Esophagus (tissue), 2 donors: ENCODE data around the gene TGIF1. TPM values are rescaled to one million over a fixed set of nuclear protein-coding genes. Genes with fewer than 3 reads are reported as not detected.

Source experiments
- H3K27ac ChIP-seq, 2 donors: one replicate each; pipeline ENCODE4 v1.5.1; 2013; ENCODE audit warnings: low read depth in 2 of 2, mild to moderate bottlenecking in 2 of 2, inconsistent platforms in 1 of 2, low read length in 1 of 2, moderate library complexity in 1 of 2
- H3K27me3 ChIP-seq, 2 donors: one replicate each; pipeline ENCODE4 v1.6.1; 2013; ENCODE audit warnings: low read length in 2 of 2, control low read depth in 1 of 2, mild to moderate bottlenecking in 1 of 2; ENCODE audit not compliant: insufficient read depth in 2 of 2, control insufficient read depth in 1 of 2
- H3K36me3 ChIP-seq, 2 donors: one replicate each; pipeline ENCODE4 v1.6.1; 2013; ENCODE audit warnings: low read length in 1 of 2; ENCODE audit not compliant: control insufficient read depth in 2 of 2, insufficient read depth in 2 of 2
- H3K4me1 ChIP-seq, 2 donors: one replicate each; pipeline ENCODE4 v1.6.1; 2013; ENCODE audit warnings: low read length in 1 of 2; ENCODE audit not compliant: control insufficient read depth in 2 of 2, insufficient read depth in 2 of 2
- H3K4me3 ChIP-seq, 2 donors: one replicate each; pipeline ENCODE4 v1.5.1; 2013; ENCODE audit warnings: low read length in 2 of 2, mild to moderate bottlenecking in 2 of 2, low read depth in 1 of 2, moderate library complexity in 1 of 2
- H3K9me3 ChIP-seq, 2 donors: one replicate each; pipeline ENCODE4 v1.6.1; 2013; ENCODE audit warnings: mild to moderate bottlenecking in 2 of 2, low read depth in 1 of 2, low read length in 1 of 2, moderate library complexity in 1 of 2; ENCODE audit not compliant: control insufficient read depth in 2 of 2, insufficient read depth in 1 of 2
- WGBS, 2 donors: extraction: QIAGEN DNeasy Blood & Tissue Kit; methylation state at CpG; one replicate each; pipeline ENCODE4 v1.1.7; 2013; 5-methylcytosine and 5-hydroxymethylcytosine counted together
- polyA plus RNA-seq, 2 donors: library from polyadenylated mRNA; stranded (reverse); fragments of 200-250 nt; gene quantifications; one replicate each; pipeline ENCODE4 v1.2.3, GENCODE V29; 2013
- donor health status: healthy with polysubstance abuse.
- donor health status: Bipolar disorder and iron deficiency.

The TGIF1 gene
- polyA plus RNA-seq, 2 donors = 25.1 to 29.7 TPM

DNA sequence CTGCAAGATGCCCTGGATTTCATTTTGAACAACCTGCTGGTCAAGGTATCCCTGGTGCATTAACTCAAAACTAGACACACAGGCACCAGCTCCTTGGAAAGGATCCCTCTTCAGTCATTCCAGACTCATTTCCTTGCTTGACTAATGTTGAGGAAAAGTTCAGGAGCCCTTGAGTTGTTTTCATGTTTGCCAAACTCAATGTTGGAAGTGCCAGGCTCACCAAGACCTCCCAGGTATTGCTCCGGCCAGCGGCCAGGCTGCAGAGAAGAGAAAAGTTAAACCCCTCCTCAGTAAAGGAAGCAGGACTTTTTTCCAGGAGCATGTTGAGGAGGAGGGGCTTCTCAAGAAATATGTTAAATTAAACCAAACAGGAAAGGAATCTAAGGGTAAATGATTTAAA lies 42.7 kb downstream of the TGIF1 start:
- no peaks in the 10 kb centered on the region for H3K4me1 ChIP-seq
- 91 to 96% methylated on average over 2 of the region's 2 CpGs for WGBS, 2 donors
- no peak overlapping the region for H3K4me3 ChIP-seq

DNA sequence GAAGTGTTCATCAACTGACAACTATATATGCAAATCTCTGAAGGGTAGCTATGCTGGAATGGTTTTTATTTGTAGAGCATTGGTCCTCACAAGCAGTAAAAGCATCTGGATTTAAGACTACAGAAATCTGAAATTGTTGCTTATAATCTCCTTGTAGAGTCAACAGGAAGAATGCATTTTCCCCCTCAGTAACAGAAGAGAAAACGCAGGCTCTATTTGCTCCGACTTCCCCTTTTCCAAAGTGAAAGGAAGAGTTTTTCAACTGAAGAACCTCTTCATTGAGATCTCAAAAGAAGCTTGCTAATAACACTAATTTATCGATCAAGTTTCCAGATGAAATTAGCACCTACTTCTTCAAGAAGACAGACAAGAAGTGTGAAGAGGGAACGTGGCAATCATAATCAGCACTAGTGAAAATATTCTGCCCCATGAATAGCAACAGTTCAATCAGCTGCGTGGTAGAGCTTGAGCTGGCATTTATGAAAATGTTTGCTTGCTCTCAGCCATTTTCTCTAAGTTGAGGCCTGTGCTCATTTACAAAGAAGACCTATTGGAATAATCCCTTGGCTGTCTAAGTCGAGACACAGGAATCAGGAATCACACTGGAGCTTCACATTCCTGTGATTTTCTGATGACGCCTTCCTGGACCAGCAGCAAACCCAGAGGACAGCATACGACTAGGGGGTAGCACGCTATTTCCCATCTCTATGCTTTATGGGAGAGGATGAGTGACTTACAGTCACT lies 43.7 kb downstream of the TGIF1 start:
- Histone ChIP-seq H3K27me3 (no peaks in the 10 kb centered on the region), H3K4me3 (no peak overlapping the region), H3K9me3 (no peaks in the 10 kb centered on the region), H3K36me3 (no peaks in the 10 kb centered on the region), H3K4me1 (no peaks in the 10 kb centered on the region), H3K27ac (no peak overlapping the region)
- WGBS, 2 donors = 81 to 86% methylated on average over 9 of the region's 9 CpGs

More for the DNA sequence above, 42.7 kb downstream of the TGIF1 start:
- H3K27me3 ChIP-seq = no peaks in the 10 kb centered on the region
- no peak overlapping the region for H3K27ac ChIP-seq
- no peaks in the 10 kb centered on the region for H3K9me3 ChIP-seq
- H3K36me3 ChIP-seq = no peaks in the 10 kb centered on the region

DNA sequence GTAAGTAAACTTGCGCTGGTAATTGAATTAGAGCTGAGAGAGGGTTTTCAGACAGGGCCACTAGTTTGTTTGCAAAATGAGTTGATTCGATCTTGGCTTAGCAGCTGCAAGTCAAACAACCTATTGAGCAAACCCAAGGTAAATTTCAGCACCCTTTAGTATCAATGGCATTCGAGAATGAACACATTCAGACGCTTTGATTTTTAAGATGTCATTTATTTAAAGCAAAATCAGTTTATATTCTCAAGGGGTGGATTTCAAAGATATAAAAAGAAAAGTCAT lies 44.2 kb downstream of the TGIF1 start:
- H3K4me1 ChIP-seq = no peaks in the 10 kb centered on the region
- no peaks in the 10 kb centered on the region for H3K9me3 ChIP-seq
- WGBS, 2 donors = 82 to 90% methylated on average over 4 of the region's 4 CpGs
- H3K27me3 ChIP-seq = no peaks in the 10 kb centered on the region
- no peaks in the 10 kb centered on the region for H3K36me3 ChIP-seq
- H3K4me3 ChIP-seq = no peak overlapping the region
- H3K27ac ChIP-seq = no peak overlapping the region

DNA sequence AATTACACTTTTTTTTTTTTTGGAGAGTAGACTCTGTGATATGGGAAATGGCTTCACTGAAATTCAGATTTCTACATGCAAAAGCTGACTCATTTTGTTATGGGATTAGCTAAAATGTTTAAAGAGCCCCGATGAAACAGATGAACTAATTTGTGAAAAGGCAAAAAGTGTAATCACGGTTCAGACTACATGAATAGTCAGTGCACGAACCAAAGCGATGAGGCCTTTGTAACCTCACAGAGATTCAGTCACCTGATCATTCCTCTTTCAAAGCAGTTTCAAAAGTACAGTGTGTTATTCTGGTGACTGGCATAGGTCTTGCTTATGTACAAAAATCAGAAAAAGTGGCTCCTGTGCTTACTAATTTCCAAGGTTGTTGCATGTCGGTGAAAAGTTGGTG lies 44.6 kb downstream of the TGIF1 start:
- WGBS, 2 donors = 79 to 80% methylated on average over 5 of the region's 5 CpGs
- Histone ChIP-seq H3K9me3 (no peaks in the 10 kb centered on the region), H3K27ac (no peak overlapping the region), H3K4me1 (no peaks in the 10 kb centered on the region), H3K27me3 (no peaks in the 10 kb centered on the region), H3K4me3 (no peak overlapping the region), H3K36me3 (no peaks in the 10 kb centered on the region)

DNA sequence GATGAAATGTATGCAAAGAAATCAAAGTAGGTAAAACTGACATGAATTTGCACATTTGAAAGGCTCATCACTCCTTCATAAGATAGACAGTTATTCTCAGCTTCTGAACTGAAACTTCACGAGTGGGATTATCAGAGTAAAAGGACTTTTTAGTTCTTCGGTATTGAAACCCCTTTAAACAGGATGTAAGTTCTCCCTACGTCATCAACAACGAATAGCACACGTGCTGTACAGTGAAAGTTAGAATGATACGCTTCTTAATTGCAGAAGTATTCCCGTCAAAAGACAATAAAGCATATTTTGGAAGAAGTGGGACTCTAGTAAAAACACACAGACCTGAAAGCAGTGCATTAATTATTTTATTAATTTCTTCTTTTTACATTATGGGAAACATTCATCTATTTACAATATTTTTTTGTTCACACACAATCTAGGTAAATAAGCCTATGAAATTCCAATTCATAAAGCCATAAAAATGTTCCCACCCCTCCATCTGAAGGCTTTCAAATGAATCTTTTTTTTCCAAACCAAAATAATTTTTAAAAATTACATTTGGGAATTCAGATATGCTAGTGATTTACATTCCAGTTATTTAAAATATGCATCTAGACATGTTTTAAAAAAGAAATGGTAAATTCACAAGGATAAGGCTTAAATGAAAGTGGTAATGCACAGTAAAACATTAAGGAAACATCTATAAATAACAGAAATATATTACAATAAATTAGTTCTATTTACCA lies 45.9 kb downstream of the TGIF1 start:
- Histone ChIP-seq H3K4me1 (no peaks in the 10 kb centered on the region), H3K27me3 (no peaks in the 10 kb centered on the region), H3K9me3 (no peaks in the 10 kb centered on the region), H3K36me3 (no peaks in the 10 kb centered on the region), H3K4me3 (no peak overlapping the region), H3K27ac (no peak overlapping the region)
- WGBS, 2 donors = 77 to 88% methylated on average over 7 of the region's 7 CpGs

DNA sequence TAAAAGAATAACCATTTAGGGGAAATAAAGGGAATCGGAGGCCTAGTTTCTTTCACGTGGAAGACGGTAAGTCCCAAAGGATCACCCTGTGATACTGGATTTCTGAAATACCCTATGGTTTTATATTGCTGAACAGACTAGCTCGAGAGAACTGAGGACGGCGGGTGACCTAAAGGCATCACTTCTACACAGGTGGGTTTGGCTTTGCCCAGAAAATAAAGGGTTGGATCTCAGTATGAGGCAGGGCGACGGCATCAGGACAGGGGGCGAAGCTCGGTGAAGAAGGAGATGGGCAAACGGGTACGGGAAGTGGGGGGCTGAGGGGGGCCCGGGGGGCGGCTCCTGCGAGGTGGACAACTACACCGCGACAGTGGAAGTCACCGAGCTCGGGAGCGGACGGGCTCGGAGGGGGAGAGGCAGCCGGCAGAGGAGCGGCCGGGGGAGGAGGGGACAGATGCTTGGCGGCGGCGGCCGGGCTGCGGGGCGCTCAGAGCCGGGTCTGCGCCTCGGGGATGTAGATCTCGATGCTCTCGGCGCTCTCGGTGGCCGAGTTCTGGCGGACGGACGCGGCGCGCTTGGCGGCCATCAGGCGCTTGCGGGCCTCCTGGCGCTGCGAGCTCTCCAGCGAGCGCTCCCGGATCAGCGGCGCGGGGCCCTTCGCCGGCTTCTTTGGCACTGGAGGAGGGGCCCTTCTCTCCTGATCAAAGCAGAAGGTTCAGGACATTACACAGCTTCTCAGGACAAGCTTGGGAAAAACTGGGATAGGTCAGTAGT lies 48.9 kb downstream of the TGIF1 start:
- Histone ChIP-seq H3K4me1 (no peaks in the 10 kb centered on the region), H3K27ac (no peak overlapping the region), H3K36me3 (no peaks in the 10 kb centered on the region), H3K27me3 (peaks cover 0 to 5% of the 10 kb centered on the region in 2 donors), H3K4me3 (peak overlapping the region; percentile 38 to 39), H3K9me3 (no peaks in the 10 kb centered on the region)
- WGBS, 2 donors = 15 to 28% methylated on average over 26 to 58 of the region's 58 CpGs

DNA sequence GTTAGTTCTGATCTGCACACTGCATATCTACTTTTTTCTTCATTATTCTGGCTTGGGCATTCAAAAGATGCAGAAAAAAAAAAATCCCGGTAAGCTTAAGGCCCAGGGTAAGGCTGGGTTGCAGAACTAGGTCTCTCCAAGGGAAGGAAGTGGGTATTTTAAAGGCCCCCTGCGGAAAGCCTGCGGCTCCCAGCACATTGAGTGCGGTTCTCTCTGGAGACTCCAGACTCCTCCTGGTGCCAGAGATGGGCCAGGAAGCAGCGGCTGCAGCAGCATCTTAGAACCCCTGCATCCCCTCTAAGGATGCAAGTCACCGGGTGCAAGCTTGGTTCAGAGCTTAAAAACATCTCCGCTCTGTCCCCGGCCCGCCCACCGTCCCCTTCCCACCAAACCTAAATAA lies 49.5 kb downstream of the TGIF1 start:
- peak overlapping the region in 1 of 2 donors; percentile 39 for H3K4me3 ChIP-seq
- no peak overlapping the region for H3K27ac ChIP-seq
- WGBS, 2 donors = 35 to 45% methylated on average over 10 of the region's 10 CpGs
- H3K36me3 ChIP-seq = no peaks in the 10 kb centered on the region
- H3K27me3 ChIP-seq = peaks cover 0 to 5% of the 10 kb centered on the region in 2 donors
- H3K9me3 ChIP-seq = no peaks in the 10 kb centered on the region
- H3K4me1 ChIP-seq = no peaks in the 10 kb centered on the region

DNA sequence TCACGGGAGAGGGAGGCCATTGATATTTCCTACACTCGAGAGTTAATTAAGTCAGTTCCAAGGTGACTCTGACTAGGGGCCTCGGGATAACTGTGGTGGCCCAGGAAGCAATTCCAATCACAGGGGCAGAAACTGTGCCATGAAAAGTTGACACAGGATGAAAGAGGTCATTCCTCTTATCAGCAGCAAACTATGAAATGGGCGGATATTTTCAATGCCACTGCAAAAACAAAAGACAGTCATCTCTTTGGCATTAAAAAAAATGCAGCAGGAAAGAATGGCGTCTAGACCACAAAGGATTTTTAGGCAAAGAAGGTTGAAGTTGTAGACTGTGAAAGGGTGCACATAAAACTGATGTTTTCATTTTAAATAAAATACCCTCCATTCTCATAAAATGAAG lies 50.0 kb downstream of the TGIF1 start:
- H3K9me3 ChIP-seq = no peaks in the 10 kb centered on the region
- H3K27ac ChIP-seq = no peak overlapping the region
- no peak overlapping the region for H3K4me3 ChIP-seq
- H3K27me3 ChIP-seq = peaks cover 0 to 5% of the 10 kb centered on the region in 2 donors
- no peaks in the 10 kb centered on the region for H3K36me3 ChIP-seq
- H3K4me1 ChIP-seq = no peaks in the 10 kb centered on the region
- 59 to 70% methylated on average over 5 of the region's 5 CpGs for WGBS, 2 donors

DNA sequence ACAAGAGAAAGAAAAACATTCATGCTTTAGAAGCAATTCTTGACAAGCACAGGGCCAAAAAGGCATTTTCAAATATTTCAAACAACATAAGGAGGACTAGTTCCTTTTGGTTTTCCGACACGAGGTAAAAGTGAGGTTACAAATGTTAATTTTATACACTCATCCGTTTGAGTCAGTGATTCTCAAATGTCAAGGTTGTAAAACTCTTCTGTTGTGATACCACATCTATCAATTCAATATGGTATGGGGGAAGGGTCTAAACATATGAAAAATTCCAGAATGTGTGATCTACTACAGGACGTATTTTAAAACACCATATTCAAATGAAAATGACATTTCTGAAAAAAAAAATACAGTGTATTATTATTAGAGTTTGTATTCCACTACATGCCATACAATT lies 52.7 kb downstream of the TGIF1 start:
- H3K9me3 ChIP-seq = no peaks in the 10 kb centered on the region
- no peaks in the 10 kb centered on the region for H3K4me1 ChIP-seq
- no peaks in the 10 kb centered on the region for H3K36me3 ChIP-seq
- no peak overlapping the region for H3K4me3 ChIP-seq
- WGBS, 2 donors = 68 to 78% methylated on average over 4 of the region's 4 CpGs
- H3K27me3 ChIP-seq = peaks cover 0 to 5% of the 10 kb centered on the region in 2 donors
- no peak overlapping the region for H3K27ac ChIP-seq
